Activated CD4-positive, alpha-beta T cell treated with anti-CD3 and anti-CD28 coated beads, Interleukin-2, amount 50 U/mL, for 16 hours (primary cell): Measurements from ENCODE around the gene TSKS.

Experiments
- DNase-seq: peaks from one replicate; pipeline ENCODE4 v3.0.0-alpha.2; 2020

TSKS gene

DNA sequence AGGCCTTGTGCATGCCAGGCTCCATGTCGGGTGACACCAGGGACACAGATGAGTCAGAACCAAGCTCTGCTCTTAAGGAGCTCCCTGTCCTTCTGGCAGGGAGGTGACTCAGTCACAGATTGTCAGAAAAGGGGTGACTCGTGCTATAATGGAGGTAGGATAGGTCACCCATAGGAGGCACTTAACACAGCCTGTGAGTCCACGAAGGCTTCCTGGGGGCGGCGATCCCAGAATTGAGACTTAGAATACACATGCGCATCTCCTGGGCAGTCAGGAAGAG lies 30.4 kb upstream of the TSKS start:
- peak; percentile 31 for DNase-seq

DNA sequence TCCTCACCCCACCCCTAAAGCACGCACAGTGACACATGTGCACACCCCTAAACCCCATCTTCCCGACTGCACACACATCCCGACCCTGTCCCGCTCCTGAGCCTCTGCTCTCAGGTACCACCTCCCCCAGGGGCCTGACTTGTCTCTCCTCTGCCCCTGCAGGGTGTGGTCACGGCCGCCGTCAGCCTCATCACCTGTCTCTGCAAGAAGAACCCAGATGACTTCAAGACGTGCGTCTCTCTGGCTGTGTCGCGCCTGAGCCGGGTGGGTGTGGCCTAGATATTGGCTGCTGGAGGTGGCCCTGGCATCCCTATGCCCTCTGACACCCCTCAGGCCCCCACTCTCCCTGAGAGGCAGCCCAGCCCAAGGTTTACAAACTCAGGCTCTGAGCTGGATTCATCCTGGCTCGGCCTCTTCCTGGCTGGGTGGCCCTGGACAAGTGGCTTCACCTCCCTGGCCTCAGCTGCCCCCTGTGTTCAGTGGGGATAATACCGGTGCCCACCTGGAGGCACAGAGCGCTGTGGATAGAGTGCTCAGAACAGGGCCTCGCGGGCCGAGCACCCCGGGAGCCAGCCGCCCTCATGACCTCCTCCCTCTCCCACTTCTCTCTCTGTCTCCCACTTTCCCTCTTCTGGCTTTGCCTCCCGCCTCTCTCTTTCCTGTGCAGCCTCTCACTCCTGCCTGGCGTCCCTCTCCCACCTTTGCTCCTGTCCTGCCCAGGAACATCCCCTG lies 29.9 kb upstream of the TSKS start:
- DNase-seq, result no peak

DNA sequence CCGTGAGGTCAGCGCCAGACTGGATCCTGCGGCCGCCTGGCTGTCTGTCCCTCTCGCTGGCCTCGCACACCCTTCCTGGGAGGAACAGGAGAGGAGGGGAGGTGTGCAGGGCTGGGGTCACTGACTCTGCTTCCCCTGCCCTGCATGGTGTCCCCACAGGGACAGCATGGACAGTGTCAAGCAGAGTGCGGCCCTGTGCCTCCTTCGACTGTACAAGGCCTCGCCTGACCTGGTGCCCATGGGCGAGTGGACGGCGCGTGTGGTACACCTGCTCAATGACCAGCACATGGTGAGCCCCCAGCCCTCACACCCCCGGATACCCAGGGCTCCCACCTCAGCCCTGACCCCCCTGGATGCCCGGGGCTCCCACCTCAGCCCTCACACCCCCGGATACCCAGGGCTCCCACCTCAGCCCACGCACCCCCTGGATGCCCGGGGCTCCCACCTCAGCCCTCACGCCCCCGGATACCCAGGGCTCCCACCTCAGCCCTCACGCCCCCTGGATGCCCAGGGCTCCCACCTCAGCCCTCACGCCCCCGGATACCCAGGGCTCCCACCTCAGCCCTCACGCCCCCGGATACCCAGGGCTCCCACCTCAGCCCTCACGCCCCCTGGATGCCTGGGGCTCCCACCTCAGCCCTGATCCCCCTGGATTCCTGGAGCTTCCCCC lies 28.8 kb upstream of the TSKS start:
- no peak for DNase-seq

DNA sequence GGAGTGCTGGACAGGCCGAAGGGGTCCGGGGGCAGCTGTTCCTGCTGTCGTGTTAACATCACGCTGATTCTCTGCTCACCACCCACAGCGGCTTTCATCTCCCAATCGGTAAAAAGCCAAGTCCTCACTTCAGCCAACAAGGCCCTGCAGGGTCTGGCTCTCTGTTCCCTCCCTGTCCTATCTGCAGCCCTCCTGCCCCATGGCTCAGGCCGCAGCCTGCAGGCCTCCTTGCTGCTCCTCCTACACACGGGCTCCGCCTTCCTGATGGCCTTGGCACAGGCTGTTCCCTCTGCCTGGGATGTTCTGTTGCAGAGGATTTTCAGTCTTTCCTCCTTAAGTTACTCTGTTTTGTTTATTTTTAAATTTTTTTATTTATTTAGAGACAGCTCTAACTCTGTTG lies 27.8 kb upstream of the TSKS start:
- no peak for DNase-seq

DNA sequence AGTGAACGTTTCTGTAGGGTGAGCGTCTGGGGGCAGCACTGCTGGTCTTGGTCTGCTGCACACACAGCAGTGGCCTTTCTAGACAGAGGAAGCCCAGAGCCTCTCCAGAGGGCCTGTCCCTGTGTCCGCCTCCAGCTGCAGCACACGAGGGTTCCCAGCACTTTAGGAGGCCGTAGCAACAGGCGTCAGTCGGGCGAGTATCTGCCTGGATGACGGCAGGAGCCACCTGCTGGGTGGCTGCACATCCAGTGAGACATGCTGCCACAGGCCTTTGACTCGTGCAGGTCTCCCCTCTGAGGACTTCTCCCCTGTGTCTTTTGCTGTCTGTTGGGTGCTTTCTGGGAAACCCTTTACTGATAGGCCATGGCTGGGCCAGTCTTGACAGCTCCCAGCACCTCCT lies 25.8 kb upstream of the TSKS start:
- DNase-seq, result no peak

DNA sequence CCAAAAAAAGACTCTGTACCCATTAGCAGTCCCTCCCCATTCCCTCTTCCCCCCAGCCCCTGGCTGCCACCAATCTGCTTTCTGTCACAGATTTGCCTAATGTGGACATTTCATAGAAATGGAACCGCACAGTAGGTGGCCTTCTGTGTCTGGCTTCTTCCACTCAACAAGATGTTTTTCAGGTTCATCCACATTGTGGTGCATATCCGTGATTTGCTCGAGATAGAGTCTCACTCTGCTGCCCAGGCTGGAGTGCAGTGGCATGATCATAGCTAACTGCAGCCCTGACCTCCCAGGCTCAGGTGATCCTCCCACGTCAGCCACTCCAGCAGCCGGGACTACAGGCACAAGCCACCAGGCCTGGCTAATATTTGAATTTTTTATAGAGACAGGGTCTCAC lies 24.6 kb upstream of the TSKS start:
- no peak for DNase-seq

DNA sequence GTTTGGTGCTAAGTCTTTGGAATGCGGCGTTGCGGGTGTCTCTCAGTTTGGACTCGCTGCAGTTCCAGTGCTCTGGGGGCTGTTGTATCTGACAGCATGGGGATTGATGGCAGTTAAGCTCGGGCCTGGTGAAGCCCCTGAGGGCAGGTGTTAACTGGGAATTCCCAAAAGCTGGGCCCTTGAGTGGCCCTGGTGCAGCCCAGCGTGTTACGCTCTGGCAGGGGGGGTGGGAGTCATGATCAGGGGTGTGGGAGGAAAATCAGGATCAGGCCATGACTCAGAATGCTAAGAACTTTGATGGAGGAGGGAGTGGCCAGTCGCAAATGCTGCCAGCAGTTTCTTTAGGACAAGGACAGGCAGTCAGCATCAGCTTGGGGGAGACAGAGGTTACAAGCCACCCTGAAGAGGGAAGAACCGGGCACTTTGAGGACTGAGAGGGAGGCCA lies 23.3 kb upstream of the TSKS start:
- DNase-seq, result no peak

DNA sequence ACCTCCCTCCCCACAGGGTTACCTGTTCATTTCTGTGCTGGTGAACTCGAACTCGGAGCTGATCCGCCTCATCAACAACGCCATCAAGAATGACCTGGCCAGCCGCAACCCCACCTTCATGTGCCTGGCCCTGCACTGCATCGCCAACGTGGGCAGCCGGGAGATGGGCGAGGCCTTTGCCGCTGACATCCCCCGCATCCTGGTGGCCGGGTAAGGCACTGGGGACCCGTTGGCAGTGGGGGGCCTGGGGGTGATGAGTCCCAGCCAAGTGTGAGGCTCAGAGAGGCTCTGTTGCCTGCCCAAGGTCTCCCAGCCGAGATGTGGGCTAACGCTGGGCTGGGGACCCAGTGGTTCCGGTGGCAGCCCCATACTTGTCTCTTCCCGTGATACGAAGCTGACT lies 19.4 kb upstream of the TSKS start:
- DNase-seq, result no peak

DNA sequence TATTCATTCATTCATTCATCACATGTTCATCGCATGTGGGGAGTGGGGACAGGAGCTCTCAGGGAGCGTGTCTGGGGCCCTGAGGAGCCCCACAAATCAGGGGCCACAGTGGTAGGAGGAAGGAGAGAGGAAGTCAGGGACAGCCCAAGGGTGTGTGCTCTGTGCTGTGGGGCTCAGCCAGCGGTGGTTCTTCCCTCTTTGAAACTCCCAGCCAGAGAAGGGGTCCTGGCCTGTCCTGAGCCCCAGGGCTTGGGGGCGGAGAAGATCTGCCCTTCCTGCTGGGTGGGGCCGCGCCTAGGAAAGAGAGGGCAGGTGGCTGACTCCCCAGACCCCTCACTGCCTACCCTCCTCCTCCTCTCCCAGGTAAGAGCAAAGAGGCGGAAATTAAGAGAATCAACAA lies 18.3 kb upstream of the TSKS start:
- DNase-seq, result no peak

DNA sequence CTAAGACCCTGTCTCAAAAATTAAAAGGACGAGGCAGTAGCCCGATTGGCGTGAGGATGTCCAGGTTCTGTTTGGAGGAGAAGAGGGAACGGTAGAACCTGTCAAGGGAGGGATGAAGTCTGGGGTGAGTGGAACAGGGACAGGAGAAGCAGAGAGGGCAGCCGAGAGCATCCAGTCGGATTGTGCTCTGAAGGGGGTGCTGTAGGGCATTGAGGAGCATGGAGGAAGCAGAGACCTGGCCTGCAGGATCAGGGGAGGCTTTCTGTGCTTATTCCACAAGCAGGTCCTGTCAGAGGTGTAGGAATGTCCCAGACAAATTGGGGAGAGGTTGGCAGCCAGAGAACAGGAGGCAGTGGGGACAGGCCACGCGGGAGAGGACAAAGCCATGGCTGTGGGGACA lies 17.8 kb upstream of the TSKS start:
- no peak for DNase-seq

DNA sequence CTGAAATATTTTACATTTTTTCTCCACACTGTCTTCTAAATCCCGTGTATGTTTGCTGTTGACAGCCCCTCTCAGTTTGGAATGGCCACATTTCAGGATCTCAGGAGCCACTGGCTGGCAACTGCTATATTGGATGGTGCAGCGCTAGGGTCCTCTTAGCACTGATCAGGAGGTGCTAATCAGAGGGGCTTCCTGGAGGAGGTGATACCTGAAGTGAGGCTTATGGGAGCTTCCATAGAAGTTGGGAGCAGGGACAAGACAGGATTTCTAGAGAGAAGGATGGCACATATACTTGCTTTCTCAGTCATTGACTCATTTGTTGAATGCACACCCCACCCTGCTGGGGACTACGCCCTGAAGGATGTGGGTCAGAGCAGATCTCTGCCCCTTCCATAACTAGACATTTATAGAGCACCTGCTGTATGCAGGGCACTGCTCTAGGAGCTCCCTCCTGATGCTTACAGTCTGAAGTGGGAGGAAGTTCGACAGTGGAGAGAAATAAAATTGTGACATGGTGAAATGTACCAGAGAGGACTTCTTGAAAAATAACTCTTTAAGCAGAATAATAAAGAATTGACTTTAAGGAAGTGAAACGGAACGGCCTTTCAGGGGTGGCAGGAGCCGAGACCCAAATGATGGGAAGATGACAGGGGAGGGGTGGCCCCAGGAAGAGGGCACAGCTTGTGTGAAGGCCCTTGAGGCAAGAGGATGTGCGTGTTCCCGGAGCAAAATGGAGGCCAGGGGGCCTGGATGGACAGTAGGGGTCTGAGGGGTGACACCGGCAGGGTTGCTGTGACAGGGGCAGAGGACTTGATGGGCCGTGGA lies 16.8 kb upstream of the TSKS start:
- no peak for DNase-seq

DNA sequence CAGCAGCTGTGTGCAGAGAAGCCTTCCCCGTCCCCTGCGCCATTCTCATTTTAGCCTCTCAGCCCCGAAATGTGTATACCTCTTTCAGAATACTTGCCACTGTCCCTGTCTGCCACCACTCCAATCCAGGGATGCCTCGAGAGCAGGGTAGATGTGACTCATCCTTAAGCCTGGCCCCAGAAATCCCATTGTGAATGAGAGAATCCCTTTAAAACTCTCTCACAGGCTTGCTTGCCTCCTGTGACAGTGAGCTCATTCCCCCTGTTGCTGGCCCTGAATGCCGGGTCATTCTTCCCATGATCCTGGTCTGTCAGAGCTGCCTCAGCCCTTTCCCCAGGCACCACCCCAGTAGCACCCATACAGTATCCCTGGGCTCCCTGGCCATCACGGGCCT lies 13.3 kb upstream of the TSKS start:
- DNase-seq, result no peak

DNA sequence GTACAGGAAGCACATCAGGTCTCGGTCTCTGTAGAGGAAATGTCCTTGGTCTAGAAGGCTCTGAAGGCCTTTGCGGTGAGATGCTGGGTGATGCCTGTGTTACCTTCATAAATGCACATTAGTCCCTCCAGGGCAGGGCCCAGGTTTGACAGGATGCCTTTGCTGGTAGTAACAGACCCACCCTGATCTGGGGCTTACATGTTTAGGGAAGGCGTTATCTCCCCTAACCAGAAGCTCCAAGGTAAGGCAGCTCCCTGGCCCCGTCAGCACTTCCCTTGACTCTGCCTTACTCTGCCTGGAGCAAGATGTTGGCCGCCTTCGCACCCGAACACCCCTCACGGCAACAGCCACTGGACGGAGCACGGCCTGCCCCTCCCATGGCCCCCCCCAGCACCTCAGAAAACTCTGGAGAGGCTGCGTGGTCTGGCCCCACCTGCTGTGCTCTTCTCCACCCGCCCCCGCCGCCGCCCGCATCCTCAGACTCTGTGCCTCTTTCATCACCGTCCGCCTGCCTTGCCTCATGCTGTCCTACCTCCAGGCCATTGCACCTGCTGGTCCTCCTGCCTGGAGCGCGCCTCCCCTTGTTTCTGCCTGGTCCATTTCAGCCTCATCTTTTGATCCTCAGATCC lies 12.8 kb upstream of the TSKS start:
- no peak for DNase-seq

DNA sequence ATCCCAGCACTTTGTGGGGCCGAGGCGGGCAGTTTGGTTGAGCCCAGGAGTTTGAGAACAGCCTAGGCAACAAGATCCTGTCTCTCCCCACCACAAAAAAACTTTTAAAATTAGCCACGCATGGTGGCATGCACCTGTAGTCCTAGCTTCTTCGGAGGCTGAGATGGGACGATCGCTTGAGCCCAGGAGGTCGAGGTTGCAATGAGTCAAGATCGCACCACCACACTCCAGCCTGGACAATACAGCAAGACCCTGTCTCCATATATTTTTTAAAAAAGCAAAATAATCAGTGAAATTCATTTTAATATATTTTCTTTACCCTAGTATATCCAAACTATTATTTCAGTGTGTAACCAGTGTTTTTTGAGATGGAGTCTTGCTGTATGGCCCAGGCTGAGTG lies 11.9 kb upstream of the TSKS start:
- no peak for DNase-seq

DNA sequence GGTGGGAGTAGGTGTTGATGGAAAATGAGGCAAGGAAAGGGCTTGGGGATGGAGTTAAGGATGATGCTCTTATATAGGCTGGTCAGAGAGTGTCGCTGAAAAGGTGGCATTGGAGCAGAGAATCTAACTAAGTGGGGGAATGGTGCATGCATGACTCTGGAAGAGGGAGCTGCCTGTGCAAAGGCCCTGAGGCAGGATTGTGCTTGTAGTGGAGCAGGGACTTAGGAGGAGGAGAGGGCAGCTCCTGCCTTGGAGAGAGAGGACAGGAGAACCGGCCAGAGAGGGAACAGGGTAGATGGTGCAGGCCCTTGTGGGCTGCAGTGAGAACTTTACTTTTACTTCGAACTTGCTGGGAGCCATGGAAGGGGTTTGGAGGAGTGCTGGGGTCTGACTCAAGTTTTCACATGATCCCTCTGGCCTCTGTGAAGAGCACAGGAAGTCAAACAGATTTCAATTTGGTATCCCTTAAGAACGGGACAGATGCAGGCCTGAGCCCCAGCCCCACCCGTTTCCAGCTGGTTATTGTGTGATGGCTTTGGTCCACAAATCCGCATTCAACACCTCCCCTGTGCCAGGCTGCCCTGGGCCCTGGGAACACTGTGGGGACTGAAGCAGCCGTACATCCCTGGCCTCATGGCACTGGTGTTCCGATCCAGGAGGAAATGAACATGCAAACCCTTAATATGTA lies 10.7 kb upstream of the TSKS start:
- no peak for DNase-seq

DNA sequence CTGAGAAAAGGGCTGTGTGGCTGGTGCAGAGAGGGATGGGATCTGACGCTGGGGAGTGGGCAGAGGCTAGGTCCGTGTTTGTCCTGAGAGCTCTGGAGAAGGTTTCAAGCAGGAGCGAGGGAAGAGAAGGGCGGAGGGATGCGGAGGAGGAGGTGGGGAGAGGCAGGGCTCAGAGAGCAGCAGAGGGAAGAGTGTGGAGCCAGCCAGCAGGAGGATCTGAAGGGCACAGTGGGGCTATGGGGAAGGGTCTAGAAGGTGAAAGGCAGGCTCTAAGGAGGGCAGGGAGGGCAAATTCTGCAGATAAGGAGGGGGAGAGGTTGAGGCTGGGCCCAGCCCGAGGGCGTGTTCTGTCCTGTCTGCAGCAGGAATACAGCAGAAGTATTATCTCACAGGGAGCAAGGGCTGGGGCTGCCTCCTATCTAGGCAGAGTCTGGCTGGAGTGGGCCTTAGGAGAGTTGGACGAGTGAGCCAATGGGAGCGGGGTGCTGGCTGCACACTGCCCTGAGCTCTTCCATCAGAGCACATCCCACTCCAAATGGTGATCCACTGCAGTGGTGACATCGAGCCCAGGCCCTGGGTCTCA lies 9.8 kb upstream of the TSKS start:
- no peak for DNase-seq

DNA sequence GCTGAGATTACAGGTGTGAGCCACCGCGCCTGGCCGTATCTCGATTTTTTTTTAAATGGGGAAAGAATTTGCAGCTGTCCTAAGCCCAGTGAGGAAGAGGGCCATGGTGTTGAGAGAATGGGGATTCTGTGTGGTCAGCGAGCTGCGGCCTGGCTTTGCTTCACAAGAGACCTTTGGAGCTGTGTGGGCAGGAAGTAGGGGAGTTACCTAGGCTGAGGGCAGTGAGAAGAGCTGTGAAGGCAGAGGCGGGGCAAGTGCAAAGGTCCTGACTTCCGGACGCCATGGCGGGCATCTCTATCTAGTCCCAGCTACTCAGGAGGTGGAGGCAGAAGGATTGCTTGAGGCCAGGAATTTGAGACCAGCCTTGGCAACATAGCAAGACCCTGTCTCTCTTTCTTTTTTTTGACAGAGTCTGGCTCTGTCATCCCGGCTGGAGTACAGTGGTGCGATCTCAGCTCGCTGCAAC lies 8.6 kb upstream of the TSKS start:
- no peak for DNase-seq

DNA sequence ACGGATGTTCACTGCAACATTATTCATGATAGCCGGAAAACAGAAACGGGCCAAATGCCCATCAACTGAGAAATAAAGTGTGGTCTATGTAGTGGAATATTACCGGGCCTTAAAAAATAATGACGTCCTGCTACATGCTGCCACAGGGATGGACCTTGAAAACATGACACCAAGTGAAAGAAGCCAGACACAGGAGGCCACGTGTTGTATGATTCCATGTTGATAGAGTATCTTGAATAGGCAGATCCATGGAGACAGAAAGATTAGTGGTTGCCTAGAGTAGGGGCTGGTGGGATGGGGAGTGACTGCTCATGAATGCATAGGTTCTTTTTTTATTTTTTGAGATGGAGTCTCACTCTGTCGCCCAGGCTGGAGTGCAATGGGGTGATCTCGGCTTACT lies 7.4 kb upstream of the TSKS start:
- DNase-seq, result no peak

DNA sequence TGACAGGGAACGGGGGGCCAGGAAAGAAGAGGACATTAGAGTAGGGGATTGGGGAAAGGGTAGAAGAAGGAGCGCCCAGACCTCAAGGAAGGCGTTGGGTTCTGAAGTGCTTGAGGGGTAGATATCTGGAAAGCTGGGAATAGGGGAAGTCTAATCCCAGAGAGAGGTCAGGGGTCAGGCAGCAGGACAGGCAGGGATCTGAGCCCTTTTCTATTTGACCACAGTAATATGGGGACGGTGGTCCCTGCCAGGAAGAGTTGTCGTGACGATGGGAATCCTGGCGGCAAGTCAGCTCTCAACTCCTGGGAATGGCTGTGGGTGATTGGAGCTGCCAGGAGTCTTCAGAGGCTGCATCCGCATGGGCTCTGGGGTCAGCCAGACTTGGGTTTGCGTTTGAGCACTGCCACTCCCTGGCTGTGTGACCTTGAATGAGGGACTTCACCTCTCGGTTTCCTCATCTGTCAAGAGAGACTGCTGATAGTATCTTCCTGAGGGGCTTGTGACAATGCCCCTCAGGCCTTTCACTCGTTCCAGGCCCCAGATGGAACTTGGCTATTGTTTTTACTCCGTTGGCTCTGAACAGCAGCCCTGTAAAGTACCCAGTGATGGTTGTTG lies 5.0 kb upstream of the TSKS start:
- DNase-seq, result no peak

DNA sequence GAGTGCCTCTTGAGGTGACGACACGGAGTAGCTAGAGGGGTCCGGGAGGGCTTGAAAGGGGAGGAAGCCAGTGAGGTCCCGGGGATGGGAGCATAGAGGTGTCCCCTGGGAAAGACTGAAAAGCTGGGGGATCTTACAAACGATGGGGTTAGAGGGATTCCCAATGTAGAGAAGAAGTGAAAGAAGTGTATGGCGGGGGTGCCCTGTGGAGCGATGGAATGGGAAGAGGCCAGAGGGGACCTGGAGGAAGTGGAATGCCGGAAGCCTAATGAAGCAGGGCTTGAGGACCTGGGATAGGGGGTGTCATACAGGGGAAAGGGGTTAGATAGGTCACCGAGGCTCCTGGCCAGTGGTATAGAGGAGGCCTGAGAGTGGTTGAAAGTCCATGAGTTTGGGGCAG lies 4.3 kb upstream of the TSKS start:
- DNase-seq, result no peak

DNA sequence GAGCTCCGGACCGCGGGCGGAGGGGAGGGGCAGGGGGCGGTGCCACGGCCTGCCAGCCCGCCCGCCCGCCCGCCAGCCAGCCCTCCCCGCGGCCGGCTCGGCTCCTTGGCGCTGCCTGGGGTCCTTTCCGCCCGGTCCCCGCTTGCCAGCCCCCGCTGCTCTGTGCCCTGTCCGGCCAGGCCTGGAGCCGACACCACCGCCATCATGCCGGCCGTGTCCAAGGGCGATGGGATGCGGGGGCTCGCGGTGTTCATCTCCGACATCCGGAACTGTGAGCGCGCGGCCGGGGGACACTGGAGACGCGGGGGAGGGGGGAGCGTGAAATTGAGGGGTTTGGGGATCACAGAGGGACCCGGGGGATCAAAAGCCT lies 3.8 kb upstream of the TSKS start, which contains the start of gene AP2A1:
TSS of gene AP2A1 (plus strand) at position 72 of the 370 bp plus-strand sequence. CDS start at position 205, 133 bp downstream.
- DNase-seq, result no peak
